Muscle layer of duodenum (tissue), 2 donors: ENCODE results near the gene CHCHD3.
"Not testable (repeated sequence)": the region's sequence is repeated elsewhere in the genome, so short reads cannot be mapped to it uniquely, and the experiment has no call there.

Experiments
- H3K27ac ChIP-seq: one replicate; pipeline ENCODE4 v1.7.0; 2013; ENCODE audit warnings: mild to moderate bottlenecking, low read length
- H3K27me3 ChIP-seq: one replicate; pipeline ENCODE4 v1.7.0; 2013; ENCODE audit warnings: low read depth, mild to moderate bottlenecking, control low read depth, low read length
- H3K36me3 ChIP-seq, 2 donors: one replicate each; pipeline ENCODE4 v1.7.0; 2013; ENCODE audit warnings: low read length in 2 of 2, control low read depth in 1 of 2, mild to moderate bottlenecking in 1 of 2; ENCODE audit not compliant: insufficient read depth in 2 of 2, control insufficient read depth in 1 of 2
- H3K4me1 ChIP-seq, 2 donors: one replicate each; pipeline ENCODE4 v1.7.0; 2013; ENCODE audit warnings: low read length in 2 of 2, mild to moderate bottlenecking in 2 of 2, control low read depth in 1 of 2, moderate library complexity in 1 of 2; ENCODE audit not compliant: insufficient read depth in 2 of 2, control insufficient read depth in 1 of 2
- H3K4me3 ChIP-seq, 2 donors: one replicate each; pipeline ENCODE4 v1.7.0; 2013; ENCODE audit warnings: low read length in 2 of 2, low read depth in 1 of 2, mild to moderate bottlenecking in 1 of 2
- H3K9me3 ChIP-seq, 2 donors: one replicate each; pipeline ENCODE4 v1.7.0; 2013; ENCODE audit warnings: low read length in 2 of 2, control low read depth in 1 of 2, mild to moderate bottlenecking in 1 of 2; ENCODE audit not compliant: control insufficient read depth in 1 of 2
- donor health status: healthy.

Gene CHCHD3

DNA sequence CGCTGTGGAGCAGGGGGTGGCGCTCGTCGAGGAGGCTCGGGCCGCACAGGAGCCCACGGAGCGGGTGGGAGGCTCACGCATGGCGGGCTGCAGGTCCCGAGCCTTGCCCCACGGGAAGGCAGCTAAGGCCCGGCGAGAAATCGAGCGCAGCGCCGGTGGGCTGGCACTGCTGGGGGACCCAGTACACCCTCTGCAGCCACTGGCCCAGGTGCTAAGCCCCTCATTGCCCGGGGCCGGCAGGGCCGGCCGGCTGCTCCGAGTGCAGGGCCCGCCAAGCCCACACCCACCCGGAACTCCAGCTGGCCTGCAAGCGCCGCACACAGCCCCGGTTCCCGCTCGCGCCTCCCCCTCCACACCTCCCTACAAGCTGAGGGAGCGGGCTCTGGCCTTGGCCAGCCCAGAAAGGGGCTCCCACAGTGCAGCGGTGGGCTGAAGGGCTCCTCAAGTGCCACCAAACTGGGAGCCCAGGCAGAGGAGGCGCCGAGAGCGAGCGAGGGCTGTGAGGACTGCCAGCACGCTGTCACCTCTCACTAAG, 183.2 kb downstream of the CHCHD3 start:
- not testable (repeated sequence) for H3K27me3 ChIP-seq, H3K36me3 ChIP-seq, H3K9me3 ChIP-seq, H3K4me1 ChIP-seq, H3K27ac ChIP-seq, H3K4me3 ChIP-seq

- Histone ChIP-seq H3K27me3 (no peaks in the 10 kb centered on the region), H3K9me3 (no peaks in the 10 kb centered on the region), H3K4me3 (no peak overlapping the region), H3K4me1 (no peaks in the 10 kb centered on the region), H3K36me3 (no peaks in the 10 kb centered on the region), H3K27ac (no peak overlapping the region)
Measured at GRCh38 chr7:132897093-132897687, 184.7 kb downstream of the CHCHD3 start.

DNA sequence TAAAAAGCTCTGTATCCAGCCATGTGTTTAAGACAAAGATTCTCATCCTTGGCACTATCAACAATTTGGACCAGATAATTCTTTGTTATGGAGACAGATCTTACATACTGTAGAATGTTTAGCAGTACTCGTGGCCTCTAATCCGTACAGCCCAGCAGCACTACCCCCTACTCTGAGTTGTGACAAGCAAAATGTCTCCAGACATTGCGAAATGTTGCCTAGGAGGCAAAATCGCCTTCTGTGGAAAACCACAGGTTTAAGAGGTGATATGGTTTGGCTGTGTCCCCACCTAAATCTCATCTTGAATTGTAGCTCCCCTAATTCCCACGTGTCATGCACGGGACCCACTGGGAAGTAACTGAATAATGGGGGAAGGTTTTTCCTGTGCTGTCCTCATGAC, 186.7 kb downstream of the CHCHD3 start:
- Histone ChIP-seq H3K4me3 (no peak overlapping the region), H3K27me3 (no peaks in the 10 kb centered on the region), H3K27ac (no peak overlapping the region), H3K4me1 (no peaks in the 10 kb centered on the region), H3K9me3 (no peaks in the 10 kb centered on the region), H3K36me3 (no peaks in the 10 kb centered on the region)

DNA sequence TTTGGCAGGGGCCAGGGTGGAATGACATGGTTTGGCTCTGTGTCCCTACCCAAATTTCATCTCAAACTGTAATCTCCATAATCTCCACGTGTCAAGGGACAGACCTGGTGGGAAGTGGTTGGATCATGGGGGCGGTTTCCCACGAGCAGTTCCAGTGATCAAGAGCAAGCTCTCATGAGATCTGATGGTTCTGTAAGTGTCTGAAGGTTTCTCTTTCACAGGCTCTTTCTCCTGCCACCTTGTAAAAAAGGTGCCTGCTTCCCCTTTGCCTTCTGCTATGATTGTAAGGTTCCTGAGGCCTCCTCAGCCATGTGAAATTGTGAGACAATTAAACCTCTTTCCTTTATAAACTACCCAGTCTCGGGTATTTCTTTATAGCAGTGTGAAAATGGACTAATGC, 188.3 kb downstream of the CHCHD3 start:
- H3K4me1 ChIP-seq: no peaks in the 10 kb centered on the region
- H3K4me3 ChIP-seq: no peak overlapping the region
- H3K27me3 ChIP-seq: no peaks in the 10 kb centered on the region
- no peaks in the 10 kb centered on the region for H3K36me3 ChIP-seq
- no peak overlapping the region for H3K27ac ChIP-seq
- no peaks in the 10 kb centered on the region for H3K9me3 ChIP-seq

- H3K4me3 ChIP-seq, H3K27me3 ChIP-seq, H3K27ac ChIP-seq, H3K36me3 ChIP-seq, H3K9me3 ChIP-seq, H3K4me1 ChIP-seq: not testable (repeated sequence)
Measured at GRCh38 chr7:132892744-132893143, 189.1 kb downstream of the CHCHD3 start.

DNA sequence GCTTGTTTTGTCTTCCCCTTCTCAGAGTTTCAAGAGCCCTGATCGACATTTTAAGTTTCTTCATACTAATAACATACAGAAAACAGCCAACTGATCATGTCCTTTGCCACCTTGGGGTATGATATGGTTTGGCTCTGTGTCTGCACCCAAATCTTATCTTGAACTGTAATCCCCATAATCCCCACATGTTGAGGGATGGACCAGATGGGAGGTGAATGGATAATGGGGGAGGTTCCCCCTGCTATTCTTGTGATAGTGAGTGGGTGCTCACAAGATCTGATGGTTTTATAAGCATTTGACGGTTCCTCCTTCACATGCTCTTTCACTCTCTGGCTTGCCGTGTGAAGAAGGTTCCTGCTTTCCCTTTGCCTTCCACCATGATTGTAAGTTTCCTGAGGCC, 190.3 kb downstream of the CHCHD3 start:
- Histone ChIP-seq H3K36me3 (no peaks in the 10 kb centered on the region), H3K27ac (no peak overlapping the region), H3K4me1 (no peaks in the 10 kb centered on the region), H3K27me3 (no peaks in the 10 kb centered on the region), H3K9me3 (no peaks in the 10 kb centered on the region), H3K4me3 (no peak overlapping the region)

DNA sequence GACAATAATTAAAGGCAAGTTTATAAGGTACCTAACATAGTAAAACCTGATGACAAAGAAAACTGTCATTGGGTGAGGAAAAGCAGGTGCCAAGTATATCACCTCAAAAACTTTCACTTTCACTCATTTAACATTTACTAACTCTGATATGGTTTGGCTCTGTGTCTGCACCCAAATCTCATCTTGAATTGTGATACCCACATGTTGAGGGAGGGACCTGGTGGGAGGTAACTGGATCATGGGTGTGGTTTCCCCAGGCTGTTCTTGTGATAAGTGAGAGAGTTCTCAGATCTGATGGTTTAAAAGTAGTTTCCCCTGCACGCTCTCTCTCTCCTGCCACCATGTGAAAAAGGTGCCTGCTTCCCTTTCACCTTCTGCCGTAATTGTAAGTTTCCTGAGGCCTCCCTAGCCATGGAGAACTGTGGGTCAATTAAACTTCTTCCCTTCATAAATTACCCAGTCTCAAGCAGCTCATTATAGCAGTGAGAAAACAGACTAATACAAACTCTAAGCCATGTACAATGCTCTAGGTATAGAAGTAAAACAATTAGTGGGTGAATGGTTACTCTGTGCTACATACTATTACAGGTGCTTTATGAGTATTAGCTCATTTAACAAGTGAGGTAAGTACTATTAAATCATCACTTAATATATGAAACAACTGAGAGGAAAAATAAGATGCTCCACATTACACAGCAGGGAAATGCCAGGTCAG, 199.0 kb downstream of the CHCHD3 start:
- peaks cover 0 to 7% of the 10 kb centered on the region in 2 donors for H3K36me3 ChIP-seq
- no peaks in the 10 kb centered on the region for H3K9me3 ChIP-seq
- no peaks in the 10 kb centered on the region for H3K27me3 ChIP-seq
- no peak overlapping the region for H3K4me3 ChIP-seq
- H3K4me1 ChIP-seq: no peaks in the 10 kb centered on the region
- no peak overlapping the region for H3K27ac ChIP-seq

DNA sequence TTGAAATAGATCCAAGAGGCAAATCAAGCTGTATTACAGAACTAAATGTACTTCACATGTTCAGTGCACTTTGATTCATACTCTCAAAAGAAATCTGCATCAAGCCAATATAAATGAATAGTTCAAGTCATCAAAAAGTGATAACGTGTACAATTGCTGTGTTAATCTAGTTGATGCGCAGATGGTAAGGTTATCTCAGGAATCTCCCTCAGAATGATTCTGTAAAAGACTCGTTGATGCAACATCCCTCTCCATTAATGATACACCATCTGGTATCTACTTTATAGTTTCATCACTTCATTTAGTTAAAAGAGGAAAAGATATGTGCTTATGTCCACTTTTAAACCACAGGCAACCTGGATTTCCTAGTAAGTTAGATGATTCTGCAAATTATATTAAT, 200.6 kb downstream of the CHCHD3 start:
- Histone ChIP-seq H3K27me3 (no peaks in the 10 kb centered on the region), H3K36me3 (peaks cover 0 to 7% of the 10 kb centered on the region in 2 donors), H3K4me1 (no peaks in the 10 kb centered on the region), H3K9me3 (no peaks in the 10 kb centered on the region), H3K27ac (no peak overlapping the region), H3K4me3 (no peak overlapping the region)

GRCh38 chr7:132879579-132879978, 202.3 kb downstream of the CHCHD3 start:
- H3K36me3 ChIP-seq: peaks cover 0 to 2% of the 10 kb centered on the region in 2 donors

DNA sequence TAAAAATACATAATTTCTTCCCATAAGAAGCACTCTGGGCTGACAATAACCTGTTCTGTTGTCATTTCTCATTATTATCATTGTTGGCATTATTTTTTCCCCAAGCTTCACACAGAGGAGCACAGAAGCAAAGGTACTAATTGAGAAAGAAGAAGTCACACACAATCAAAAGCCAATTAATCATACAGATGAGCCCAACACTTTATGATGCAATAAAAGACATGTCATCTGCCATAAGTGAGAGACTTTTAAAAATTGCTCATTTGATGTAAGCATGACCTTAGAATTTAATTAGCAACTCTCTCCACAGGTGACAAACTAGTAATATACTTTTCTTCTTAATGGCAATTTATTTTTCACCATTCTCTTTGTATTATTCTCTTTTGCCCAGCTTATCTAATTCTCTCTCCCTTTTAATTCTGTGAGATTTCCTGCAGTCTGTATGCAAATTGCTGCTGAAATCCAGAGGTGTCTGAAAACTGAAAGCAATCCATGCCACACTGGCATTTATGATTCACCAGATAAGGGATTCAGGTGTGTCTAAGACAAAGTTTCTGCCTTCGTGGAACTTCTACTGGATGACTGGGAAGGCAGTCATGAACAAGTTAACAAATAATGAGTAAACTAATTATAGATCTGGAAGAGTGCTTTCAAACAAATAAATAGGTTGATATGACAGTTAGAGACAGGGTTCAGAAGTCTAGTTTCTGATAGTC, 203.5 kb downstream of the CHCHD3 start:
- H3K4me1 ChIP-seq: no peaks in the 10 kb centered on the region
- no peak overlapping the region for H3K4me3 ChIP-seq
- H3K27me3 ChIP-seq: no peaks in the 10 kb centered on the region
- no peaks in the 10 kb centered on the region for H3K36me3 ChIP-seq
- H3K27ac ChIP-seq: no peak overlapping the region
- H3K9me3 ChIP-seq: no peaks in the 10 kb centered on the region

More at GRCh38 chr7:132879579-132879978, 202.3 kb downstream of the CHCHD3 start:
- Histone ChIP-seq H3K9me3 (no peaks in the 10 kb centered on the region), H3K27me3 (no peaks in the 10 kb centered on the region), H3K4me3 (no peak overlapping the region), H3K4me1 (no peaks in the 10 kb centered on the region), H3K27ac (no peak overlapping the region)

DNA sequence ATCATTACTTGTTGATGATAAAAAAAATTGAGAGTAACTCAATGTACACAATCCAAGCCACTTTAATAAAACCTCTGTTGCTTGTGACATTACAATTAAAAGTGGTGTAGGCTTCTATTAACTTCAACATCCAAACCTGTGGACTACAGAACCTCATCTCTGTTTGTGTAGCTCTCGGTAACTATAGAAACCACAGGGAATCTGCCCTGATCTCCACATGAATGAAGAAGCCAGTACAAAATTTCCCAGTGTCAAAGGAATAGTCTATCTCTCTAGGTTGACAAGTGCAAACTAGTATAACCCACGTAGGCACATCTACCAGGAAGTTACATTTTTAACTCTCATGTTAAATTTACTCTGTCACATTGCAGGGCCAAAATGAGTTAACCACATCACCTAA, 204.3 kb downstream of the CHCHD3 start:
- no peaks in the 10 kb centered on the region for H3K27me3 ChIP-seq
- no peak overlapping the region for H3K4me3 ChIP-seq
- no peaks in the 10 kb centered on the region for H3K36me3 ChIP-seq
- H3K27ac ChIP-seq: no peak overlapping the region
- no peaks in the 10 kb centered on the region for H3K9me3 ChIP-seq
- no peaks in the 10 kb centered on the region for H3K4me1 ChIP-seq
